Tongue (tissue), 2 donors: ENCODE measurements around the gene CADM3. TPM values are rescaled to one million over a fixed set of nuclear protein-coding genes. Genes with fewer than 3 reads are reported as not detected.

ENCODE experiments used
- DNase-seq: peaks from one replicate; pipeline ENCODE4 v3.0.0-alpha.2; 2015
- total RNA-seq: library from RNA; depleted of rRNA; stranded (reverse); fragments of >200 nt; gene quantifications from one replicate; pipeline ENCODE4 v1.2.3, GENCODE V29; 2014

Gene CADM3
- total RNA-seq, 1 donor from 2014 or later: 0.41 TPM

GRCh38 chr1:159207774-159208173 is 36.4 kb downstream of the CADM3 start:
- no peak for DNase-seq

- no peak for DNase-seq
These were observed 36.9 kb downstream of the CADM3 start for GRCh38 chr1:159208175-159208825.

GRCh38 chr1:159209061-159209460 is 37.6 kb downstream of the CADM3 start:
- no peak for DNase-seq

GRCh38 chr1:159211331-159212136 is 40.1 kb downstream of the CADM3 start:
- peak; percentile 47 for DNase-seq

GRCh38 chr1:159212596-159212995 is 41.2 kb downstream of the CADM3 start:
- no peak for DNase-seq

GRCh38 chr1:159214149-159214760 is 42.8 kb downstream of the CADM3 start:
- peak; percentile 60 for DNase-seq

- DNase-seq: no peak
These were observed 47.5 kb downstream of the CADM3 start for GRCh38 chr1:159218649-159219636.

- no peak for DNase-seq
These were observed 50.9 kb downstream of the CADM3 start for GRCh38 chr1:159222075-159222865.

GRCh38 chr1:159223004-159223403 is 51.6 kb downstream of the CADM3 start:
- no peak for DNase-seq

- DNase-seq: no peak
These were observed 57.1 kb downstream of the CADM3 start for GRCh38 chr1:159228554-159228953.

GRCh38 chr1:159229260-159229885 is 58.0 kb downstream of the CADM3 start:
- no peak for DNase-seq

- DNase-seq: no peak
These were observed 58.5 kb downstream of the CADM3 start for GRCh38 chr1:159229896-159230295.

GRCh38 chr1:159239551-159240220 is 68.3 kb downstream of the CADM3 start:
- no peak for DNase-seq

GRCh38 chr1:159247266-159247665 is 75.9 kb downstream of the CADM3 start:
- no peak for DNase-seq

GRCh38 chr1:159248311-159248710 is 76.9 kb downstream of the CADM3 start:
- no peak for DNase-seq

- DNase-seq: no peak
These were observed 79.3 kb downstream of the CADM3 start for GRCh38 chr1:159250638-159251216.
